Loucy (cell line): ENCODE measurements around the gene SIPA1L3.

Source experiments
- EZH2phosphoT487 ChIP-seq: fragments of 200-600 bp; IDR thresholded peaks from 2 replicates; pipeline ENCODE4 v1.6.1; 2018; ENCODE audit warnings: antibody characterized with exemption, mild to moderate bottlenecking, moderate library complexity, borderline replicate concordance
- TF ChIP-seq, protein P1 (sequence below): fragments of 200-600 bp; sonication (generic); conservative IDR thresholded peaks from 2 replicates; pipeline ENCODE4 v1.5.1; 2014; ENCODE audit warnings: mild to moderate bottlenecking, antibody characterized with exemption, low read length

DNA sequence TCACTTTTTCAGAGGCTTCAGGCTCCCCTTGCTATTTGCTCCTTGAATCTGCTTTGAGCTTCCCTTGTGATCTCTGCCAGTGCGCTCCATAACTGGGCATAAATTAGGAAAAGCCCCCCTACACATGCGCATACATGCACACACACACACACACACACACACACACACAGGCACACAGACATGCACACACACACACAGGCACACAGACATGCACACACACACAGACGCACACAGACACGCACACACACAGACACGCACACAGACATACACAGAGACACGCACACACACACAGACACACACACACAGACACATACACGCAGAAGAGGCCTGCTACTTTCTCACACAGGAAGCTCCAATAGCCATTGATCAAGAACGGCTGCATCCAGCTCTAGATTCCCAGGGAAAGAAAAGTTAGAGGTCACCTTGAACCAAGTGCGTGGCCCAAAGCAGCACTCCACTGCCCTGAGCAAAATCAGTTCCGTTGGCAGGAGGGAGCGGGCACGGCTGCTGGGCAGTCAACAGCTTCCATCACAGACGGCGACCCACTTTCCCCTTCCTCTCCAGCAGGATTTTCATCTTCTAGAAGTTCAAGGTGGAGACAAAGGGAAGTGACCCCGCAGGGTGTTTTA lies 171.4 kb downstream of the SIPA1L3 start:
- TF ChIP-seq, protein P1, sequence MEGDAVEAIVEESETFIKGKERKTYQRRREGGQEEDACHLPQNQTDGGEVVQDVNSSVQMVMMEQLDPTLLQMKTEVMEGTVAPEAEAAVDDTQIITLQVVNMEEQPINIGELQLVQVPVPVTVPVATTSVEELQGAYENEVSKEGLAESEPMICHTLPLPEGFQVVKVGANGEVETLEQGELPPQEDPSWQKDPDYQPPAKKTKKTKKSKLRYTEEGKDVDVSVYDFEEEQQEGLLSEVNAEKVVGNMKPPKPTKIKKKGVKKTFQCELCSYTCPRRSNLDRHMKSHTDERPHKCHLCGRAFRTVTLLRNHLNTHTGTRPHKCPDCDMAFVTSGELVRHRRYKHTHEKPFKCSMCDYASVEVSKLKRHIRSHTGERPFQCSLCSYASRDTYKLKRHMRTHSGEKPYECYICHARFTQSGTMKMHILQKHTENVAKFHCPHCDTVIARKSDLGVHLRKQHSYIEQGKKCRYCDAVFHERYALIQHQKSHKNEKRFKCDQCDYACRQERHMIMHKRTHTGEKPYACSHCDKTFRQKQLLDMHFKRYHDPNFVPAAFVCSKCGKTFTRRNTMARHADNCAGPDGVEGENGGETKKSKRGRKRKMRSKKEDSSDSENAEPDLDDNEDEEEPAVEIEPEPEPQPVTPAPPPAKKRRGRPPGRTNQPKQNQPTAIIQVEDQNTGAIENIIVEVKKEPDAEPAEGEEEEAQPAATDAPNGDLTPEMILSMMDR: no peak
- no peak for TF ChIP-seq EZH2phosphoT487
